Fibroblast of lung (primary cell): ENCODE measurements around the gene NRCAM. TPM values are rescaled to one million over a fixed set of nuclear protein-coding genes. Genes with fewer than 3 reads are reported as not detected.
A peak's percentile ranks its signal among the peaks of the same experiment; 100 is the strongest.

ENCODE experiments used
- DNase-seq, 2 donors: peaks; one replicate each; pipeline versions ENCODE4 v3.0.0 to v3.0.0-alpha.2; 2010; ENCODE audit warnings: low read depth in 2 of 2
- H2AFZ ChIP-seq: 2 replicates; pipeline ENCODE4 v1.5.1; 2012; ENCODE audit warnings: low read length, control low read depth, inconsistent platforms
- H3K27ac ChIP-seq: 2 replicates; pipeline ENCODE4 v1.5.1; 2011; ENCODE audit warnings: low read length, control low read depth; ENCODE audit not compliant: insufficient read depth
- H3K27me3 ChIP-seq: 2 replicates; pipeline ENCODE4 v1.5.1; 2011; ENCODE audit warnings: mild to moderate bottlenecking, low read length; ENCODE audit not compliant: control insufficient read depth, insufficient read depth
- H3K36me3 ChIP-seq: 2 replicates; pipeline ENCODE4 v1.5.1; 2011; ENCODE audit warnings: low read length; ENCODE audit not compliant: control insufficient read depth, insufficient read depth
- H3K4me1 ChIP-seq: 2 replicates; pipeline ENCODE4 v1.5.1; 2011; ENCODE audit warnings: low read length; ENCODE audit not compliant: control insufficient read depth, insufficient read depth; ENCODE audit errors: extremely low read depth
- H3K4me2 ChIP-seq: 2 replicates; pipeline ENCODE4 v1.5.1; 2011; ENCODE audit warnings: low read length, control low read depth; ENCODE audit not compliant: insufficient read depth; ENCODE audit errors: extremely low read depth
- H3K4me3 ChIP-seq, 4 experiments: fragments of 200-600 bp in 1 of 4; sonication (generic) in 1 of 4; replicated peaks in 1 of 4; 2 replicates each; pipeline ENCODE4 v1.5.1; 2011 to 2016; ENCODE audit warnings: low read length in 4 of 4, low read depth in 3 of 4, mild to moderate bottlenecking in 3 of 4, control low read depth in 2 of 4, inconsistent platforms in 1 of 4, mixed read lengths in 1 of 4; ENCODE audit not compliant: insufficient read depth in 1 of 4; ENCODE audit errors: control extremely low read depth in 1 of 4
- H3K79me2 ChIP-seq: 2 replicates; pipeline ENCODE4 v1.5.1; 2012; ENCODE audit warnings: mild to moderate bottlenecking, low read length, inconsistent platforms; ENCODE audit not compliant: control insufficient read depth, insufficient read depth
- H3K9ac ChIP-seq: 2 replicates; pipeline ENCODE4 v1.5.1; 2011; ENCODE audit warnings: mild to moderate bottlenecking, low read length, control low read depth; ENCODE audit not compliant: insufficient read depth
- H3K9me3 ChIP-seq: 2 replicates; pipeline ENCODE4 v1.5.1; 2012; ENCODE audit warnings: low read depth, low read length; ENCODE audit not compliant: control insufficient read depth, insufficient read depth
- H4K20me1 ChIP-seq: 2 replicates; pipeline ENCODE4 v1.5.1; 2011; ENCODE audit warnings: low read length; ENCODE audit not compliant: control insufficient read depth, insufficient read depth; ENCODE audit errors: extremely low read depth
- CTCF ChIP-seq, 2 donors: IDR thresholded peaks in 1 of 2; conservative IDR thresholded peaks in 1 of 2; 1 replicate in 1 of 2; 2 replicates in 1 of 2; pipeline ENCODE4 v1.5.1; 2011 to 2012; ENCODE audit warnings: low read length in 2 of 2, control low read depth in 1 of 2, inconsistent platforms in 1 of 2, low read depth in 1 of 2, mild to moderate bottlenecking in 1 of 2
- EZH2 ChIP-seq: IDR thresholded peaks from 2 replicates; pipeline ENCODE4 v1.5.1; 2012; ENCODE audit warnings: low read length, control low read depth, mild to moderate bottlenecking; ENCODE audit errors: missing control alignments
- polyA plus RNA-seq, 2 donors: library from polyadenylated mRNA; depleted of rRNA in 1 of 2; stranded (reverse) in 1 of 2; unstranded in 1 of 2; fragments of >200 nt; gene quantifications; 2 replicates each; pipeline ENCODE4 v1.2.1, GENCODE V29; 2011 to 2012; ENCODE audit warnings: missing spikeins in 1 of 2
- total RNA-seq: library from RNA; depleted of rRNA; stranded (reverse); fragments of >200 nt; gene quantifications from 2 replicates; pipeline ENCODE4 v1.2.1, GENCODE V29; 2014

NRCAM gene
- total and polyA plus RNA-seq, 2 donors (not counting 1 experiment from before 2014, with no cell fraction given) = 2.1 to 2.2 TPM

GRCh38 chr7:108200326-108200725, 255.9 kb downstream of the NRCAM start:
- DNase-seq = peak in 1 of 2 donors; percentile 24
- no peaks in the 10 kb centered on the region for H3K4me1 ChIP-seq
- no peak overlapping the region for H3K4me2 ChIP-seq
- H3K79me2 ChIP-seq = no peaks in the 10 kb centered on the region
- no peaks in the 10 kb centered on the region for H3K27me3 ChIP-seq
- H3K9ac ChIP-seq = no peak overlapping the region
- no peaks in the 10 kb centered on the region for H3K9me3 ChIP-seq
- no peak overlapping the region for H3K4me3 ChIP-seq
- no peak overlapping the region for H3K27ac ChIP-seq
- no peaks in the 10 kb centered on the region for H3K36me3 ChIP-seq
- no peak overlapping the region for H2AFZ ChIP-seq
- no peak for TF ChIP-seq EZH2
- TF ChIP-seq CTCF (conservative IDR thresholded peaks at IDR 0.05 in 1 of 2, IDR thresholded peaks at IDR 0.05 in 1 of 2; ENCODE audit: low read depth in 1 of 2, low read length in 2 of 2) = no peak
- H4K20me1 ChIP-seq = no peaks in the 10 kb centered on the region

- no peak overlapping the region for H2AFZ ChIP-seq
- no peaks in the 10 kb centered on the region for H3K27me3 ChIP-seq
- H3K4me1 ChIP-seq = no peaks in the 10 kb centered on the region
- no peak overlapping the region for H3K4me3 ChIP-seq
- DNase-seq = peak in 1 of 2 donors; percentile 31
- no peaks in the 10 kb centered on the region for H3K36me3 ChIP-seq
- TF ChIP-seq EZH2 (no peak), CTCF (conservative IDR thresholded peaks at IDR 0.05 in 1 of 2, IDR thresholded peaks at IDR 0.05 in 1 of 2; ENCODE audit: low read depth in 1 of 2, low read length in 2 of 2) (no peak)
- H3K4me2 ChIP-seq = no peak overlapping the region
- H3K27ac ChIP-seq = no peak overlapping the region
- H3K79me2 ChIP-seq = no peaks in the 10 kb centered on the region
- no peak overlapping the region for H3K9ac ChIP-seq
- no peaks in the 10 kb centered on the region for H4K20me1 ChIP-seq
- no peaks in the 10 kb centered on the region for H3K9me3 ChIP-seq
Observed at GRCh38 chr7:108197371-108198091, 258.7 kb downstream of the NRCAM start.

GRCh38 chr7:108196004-108196403, 260.2 kb downstream of the NRCAM start:
- no peaks in the 10 kb centered on the region for H3K9me3 ChIP-seq
- no peaks in the 10 kb centered on the region for H3K79me2 ChIP-seq
- no peaks in the 10 kb centered on the region for H3K27me3 ChIP-seq
- H3K4me1 ChIP-seq = no peaks in the 10 kb centered on the region
- H3K27ac ChIP-seq = no peak overlapping the region
- no peak overlapping the region for H3K9ac ChIP-seq
- no peak overlapping the region for H3K4me2 ChIP-seq
- peak; percentile 24 to 31 for DNase-seq
- no peaks in the 10 kb centered on the region for H4K20me1 ChIP-seq
- H2AFZ ChIP-seq = no peak overlapping the region
- TF ChIP-seq EZH2 (no peak), CTCF (conservative IDR thresholded peaks at IDR 0.05 in 1 of 2, IDR thresholded peaks at IDR 0.05 in 1 of 2; ENCODE audit: low read depth in 1 of 2, low read length in 2 of 2) (no peak)
- H3K36me3 ChIP-seq = no peaks in the 10 kb centered on the region
- no peak overlapping the region for H3K4me3 ChIP-seq
